Neural cell (in vitro differentiated cells): ENCODE measurements around the gene DCLK3.

Experiments used
- EP300 ChIP-seq: fragments of 450-650 bp; conservative IDR thresholded peaks from 2 replicates; pipeline ENCODE4 v1.6.1; 2014; ENCODE audit warnings: antibody characterized with exemption, mild to moderate bottlenecking, moderate library complexity; ENCODE audit not compliant: poor library complexity, severe bottlenecking
- EZH2 ChIP-seq: fragments of 200-600, 300-800 bp; shearing (Covaris generic), sonication (generic); IDR thresholded peaks from 2 replicates; pipeline ENCODE4 v1.6.1; 2014; ENCODE audit warnings: antibody characterized with exemption, low read length, borderline replicate concordance, mild to moderate bottlenecking; ENCODE audit not compliant: insufficient read depth, poor library complexity, severe bottlenecking
- MXI1 ChIP-seq: fragments of 450-650 bp; conservative IDR thresholded peaks from 2 replicates; pipeline ENCODE4 v1.6.1; 2014; ENCODE audit warnings: antibody characterized with exemption, mild to moderate bottlenecking; ENCODE audit not compliant: poor library complexity, severe bottlenecking
- POLR2AphosphoS5 ChIP-seq: IDR thresholded peaks from 2 replicates; pipeline ENCODE4 v1.6.1; 2012
- RAD21 ChIP-seq: fragments of 450-650 bp; conservative IDR thresholded peaks from 2 replicates; pipeline ENCODE4 v1.6.1; 2014; ENCODE audit warnings: antibody characterized with exemption, mild to moderate bottlenecking, moderate library complexity
- REST ChIP-seq: IDR thresholded peaks from 2 replicates; pipeline ENCODE4 v1.6.1; 2012; ENCODE audit warnings: borderline replicate concordance
- SMC3 ChIP-seq: fragments of 450-650 bp; conservative IDR thresholded peaks from 2 replicates; pipeline ENCODE4 v1.6.1; 2014; ENCODE audit warnings: antibody characterized with exemption, mild to moderate bottlenecking, moderate library complexity; ENCODE audit not compliant: poor library complexity
- TAF1 ChIP-seq: IDR thresholded peaks from 2 replicates; pipeline ENCODE4 v1.6.1; 2012; ENCODE audit warnings: low read depth
- TF ChIP-seq, protein P1 (sequence below): fragments of 450-650 bp; IDR thresholded peaks from 2 replicates; pipeline ENCODE4 v1.5.1; 2014; ENCODE audit warnings: antibody characterized with exemption, mild to moderate bottlenecking, moderate library complexity; ENCODE audit not compliant: poor library complexity, severe bottlenecking

DNA sequence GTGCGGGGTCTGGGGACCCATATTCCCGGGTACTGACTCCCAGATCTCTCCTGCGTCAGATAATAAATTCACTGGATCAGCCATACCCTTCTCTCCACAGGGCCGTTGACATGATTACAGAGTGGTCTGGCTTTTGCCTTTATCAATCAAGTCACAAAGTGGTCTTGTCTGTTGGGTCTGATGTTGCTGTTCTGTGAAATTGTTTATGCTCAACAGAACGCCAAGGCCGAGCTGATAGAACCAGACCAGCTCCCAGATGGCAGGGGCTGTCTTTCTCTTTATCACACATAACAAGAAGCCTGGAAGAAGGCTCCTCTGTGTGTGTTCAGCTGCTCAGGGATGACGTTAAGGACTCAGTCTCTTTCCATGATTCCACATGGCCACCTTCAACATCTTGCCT, 751 bp upstream of the DCLK3 start:
- TF ChIP-seq EZH2 (no peak), MXI1 (no peak), RAD21 (no peak), TAF1 (no peak), REST (no peak), EP300 (no peak), POLR2AphosphoS5 (no peak), SMC3 (no peak)
- TF ChIP-seq, protein P1, sequence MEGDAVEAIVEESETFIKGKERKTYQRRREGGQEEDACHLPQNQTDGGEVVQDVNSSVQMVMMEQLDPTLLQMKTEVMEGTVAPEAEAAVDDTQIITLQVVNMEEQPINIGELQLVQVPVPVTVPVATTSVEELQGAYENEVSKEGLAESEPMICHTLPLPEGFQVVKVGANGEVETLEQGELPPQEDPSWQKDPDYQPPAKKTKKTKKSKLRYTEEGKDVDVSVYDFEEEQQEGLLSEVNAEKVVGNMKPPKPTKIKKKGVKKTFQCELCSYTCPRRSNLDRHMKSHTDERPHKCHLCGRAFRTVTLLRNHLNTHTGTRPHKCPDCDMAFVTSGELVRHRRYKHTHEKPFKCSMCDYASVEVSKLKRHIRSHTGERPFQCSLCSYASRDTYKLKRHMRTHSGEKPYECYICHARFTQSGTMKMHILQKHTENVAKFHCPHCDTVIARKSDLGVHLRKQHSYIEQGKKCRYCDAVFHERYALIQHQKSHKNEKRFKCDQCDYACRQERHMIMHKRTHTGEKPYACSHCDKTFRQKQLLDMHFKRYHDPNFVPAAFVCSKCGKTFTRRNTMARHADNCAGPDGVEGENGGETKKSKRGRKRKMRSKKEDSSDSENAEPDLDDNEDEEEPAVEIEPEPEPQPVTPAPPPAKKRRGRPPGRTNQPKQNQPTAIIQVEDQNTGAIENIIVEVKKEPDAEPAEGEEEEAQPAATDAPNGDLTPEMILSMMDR: no peak
